Measurements from ENCODE around the gene METTL14. TPM values are rescaled to one million over a fixed set of nuclear protein-coding genes. Genes with fewer than 3 reads are reported as not detected.

METTL14 gene
- total RNA-seq, 1 experiment from 2014 or later: 53.8 TPM

DNA sequence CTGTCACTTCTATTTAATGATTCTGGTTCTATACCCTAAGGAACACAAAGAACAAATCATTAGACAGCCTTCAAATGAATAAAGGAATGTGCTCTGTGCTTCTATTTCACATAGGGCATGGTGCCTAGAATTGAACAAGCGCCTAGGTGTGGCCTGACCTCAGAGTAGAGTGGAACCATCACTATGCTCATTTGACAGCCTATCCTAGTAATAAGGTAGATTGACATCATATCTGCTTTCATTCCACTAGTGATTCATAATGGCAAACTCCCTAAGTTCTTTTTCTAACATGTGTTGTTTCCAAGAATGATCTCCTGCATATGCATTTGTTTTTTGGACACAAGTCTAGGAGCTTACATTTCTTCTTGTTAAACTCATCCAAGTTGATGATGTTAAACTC lies 36.6 kb downstream of the METTL14 start:
- CTCF ChIA-PET: no interaction called here
- RAD21 ChIA-PET (ENCODE audit: low non-redundant PET in 1 of 2, low total read pairs in 2 of 2, uncharacterized antibody in 2 of 2, unreplicated experiment in 2 of 2): no interaction called here
- BruUV-seq (replicated peaks): no TSS peak
- Histone ChIP-seq H3K9me3 (ENCODE audit: control insufficient read depth in 1 of 2, insufficient read depth in 1 of 2, low read depth in 1 of 2, low read length in 2 of 2) (no peaks in the 10 kb centered on the region), H3K27ac (ENCODE audit: low read depth, low read length) (no peak overlapping the region), H3K4me1 (ENCODE audit: control insufficient read depth in 1 of 2, insufficient read depth in 2 of 2, low read length in 2 of 2) (peaks cover 0 to 7% of the 10 kb centered on the region in 2 experiments; a peak in 1 of 4 replicates), H3K9me2 (ENCODE audit: insufficient read depth) (no peaks in the 10 kb centered on the region), H3K27me3 (ENCODE audit: insufficient read depth, low read length) (no peaks in the 10 kb centered on the region), H3K4me3 (replicated peaks in 1 of 2; ENCODE audit: low read depth in 1 of 2, low read length in 2 of 2) (no peak overlapping the region), H2AFZ (ENCODE audit: low read depth, low read length, poor library complexity, severe bottlenecking) (no peak overlapping the region), H3K36me3 (ENCODE audit: control insufficient read depth in 1 of 2, insufficient read depth in 2 of 2, low read length in 2 of 2) (no peaks in the 10 kb centered on the region), H3K79me2 (ENCODE audit: insufficient read depth, low read length) (no peaks in the 10 kb centered on the region), H4K20me1 (ENCODE audit: insufficient read depth) (no peaks in the 10 kb centered on the region), H3K4me2 (ENCODE audit: low read length) (no peak overlapping the region), H3K9ac (ENCODE audit: low read length) (no peak overlapping the region)
- no peak for DNase-seq (ENCODE audit: low read depth, low spot score)
- intact Hi-C loops (cut with micrococcal nuclease): no loop called here
- no peak for TF ChIP-seq POLR2A (IDR thresholded peaks at IDR 0.05; ENCODE audit: borderline replicate concordance, extremely low read depth, insufficient read depth, insufficient read length)
- TF ChIP-seq, protein P1, sequence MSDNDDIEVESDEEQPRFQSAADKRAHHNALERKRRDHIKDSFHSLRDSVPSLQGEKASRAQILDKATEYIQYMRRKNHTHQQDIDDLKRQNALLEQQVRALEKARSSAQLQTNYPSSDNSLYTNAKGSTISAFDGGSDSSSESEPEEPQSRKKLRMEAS (IDR thresholded peaks at IDR 0.05): no peak
- TF ChIP-seq SIN3A (IDR thresholded peaks at IDR 0.05; ENCODE audit: low read depth): no peak
- no peak for TF ChIP-seq JUND (IDR thresholded peaks at IDR 0.05)
- TF ChIP-seq, protein P2, sequence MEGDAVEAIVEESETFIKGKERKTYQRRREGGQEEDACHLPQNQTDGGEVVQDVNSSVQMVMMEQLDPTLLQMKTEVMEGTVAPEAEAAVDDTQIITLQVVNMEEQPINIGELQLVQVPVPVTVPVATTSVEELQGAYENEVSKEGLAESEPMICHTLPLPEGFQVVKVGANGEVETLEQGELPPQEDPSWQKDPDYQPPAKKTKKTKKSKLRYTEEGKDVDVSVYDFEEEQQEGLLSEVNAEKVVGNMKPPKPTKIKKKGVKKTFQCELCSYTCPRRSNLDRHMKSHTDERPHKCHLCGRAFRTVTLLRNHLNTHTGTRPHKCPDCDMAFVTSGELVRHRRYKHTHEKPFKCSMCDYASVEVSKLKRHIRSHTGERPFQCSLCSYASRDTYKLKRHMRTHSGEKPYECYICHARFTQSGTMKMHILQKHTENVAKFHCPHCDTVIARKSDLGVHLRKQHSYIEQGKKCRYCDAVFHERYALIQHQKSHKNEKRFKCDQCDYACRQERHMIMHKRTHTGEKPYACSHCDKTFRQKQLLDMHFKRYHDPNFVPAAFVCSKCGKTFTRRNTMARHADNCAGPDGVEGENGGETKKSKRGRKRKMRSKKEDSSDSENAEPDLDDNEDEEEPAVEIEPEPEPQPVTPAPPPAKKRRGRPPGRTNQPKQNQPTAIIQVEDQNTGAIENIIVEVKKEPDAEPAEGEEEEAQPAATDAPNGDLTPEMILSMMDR (IDR thresholded peaks at IDR 0.05 in 2 of 3, conservative IDR thresholded peaks at IDR 0.05 in 1 of 3; ENCODE audit: borderline replicate concordance in 1 of 3, insufficient read depth in 1 of 3, low read depth in 2 of 3, low read length in 2 of 3): no peak
- TF ChIP-seq CEBPB (IDR thresholded peaks at IDR 0.05; ENCODE audit: low read depth): no peak
- TF ChIP-seq, protein P3, sequence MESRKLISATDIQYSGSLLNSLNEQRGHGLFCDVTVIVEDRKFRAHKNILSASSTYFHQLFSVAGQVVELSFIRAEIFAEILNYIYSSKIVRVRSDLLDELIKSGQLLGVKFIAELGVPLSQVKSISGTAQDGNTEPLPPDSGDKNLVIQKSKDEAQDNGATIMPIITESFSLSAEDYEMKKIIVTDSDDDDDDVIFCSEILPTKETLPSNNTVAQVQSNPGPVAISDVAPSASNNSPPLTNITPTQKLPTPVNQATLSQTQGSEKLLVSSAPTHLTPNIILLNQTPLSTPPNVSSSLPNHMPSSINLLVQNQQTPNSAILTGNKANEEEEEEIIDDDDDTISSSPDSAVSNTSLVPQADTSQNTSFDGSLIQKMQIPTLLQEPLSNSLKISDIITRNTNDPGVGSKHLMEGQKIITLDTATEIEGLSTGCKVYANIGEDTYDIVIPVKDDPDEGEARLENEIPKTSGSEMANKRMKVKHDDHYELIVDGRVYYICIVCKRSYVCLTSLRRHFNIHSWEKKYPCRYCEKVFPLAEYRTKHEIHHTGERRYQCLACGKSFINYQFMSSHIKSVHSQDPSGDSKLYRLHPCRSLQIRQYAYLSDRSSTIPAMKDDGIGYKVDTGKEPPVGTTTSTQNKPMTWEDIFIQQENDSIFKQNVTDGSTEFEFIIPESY (IDR thresholded peaks at IDR 0.05; ENCODE audit: extremely low read depth, insufficient replicate concordance, low read length): no peak
- TF ChIP-seq, protein P4, sequence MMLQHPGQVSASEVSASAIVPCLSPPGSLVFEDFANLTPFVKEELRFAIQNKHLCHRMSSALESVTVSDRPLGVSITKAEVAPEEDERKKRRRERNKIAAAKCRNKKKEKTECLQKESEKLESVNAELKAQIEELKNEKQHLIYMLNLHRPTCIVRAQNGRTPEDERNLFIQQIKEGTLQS (IDR thresholded peaks at IDR 0.05): no peak
- TF ChIP-seq SP1 (IDR thresholded peaks at IDR 0.05; ENCODE audit: low read depth): no peak
- TF ChIP-seq YY1 (IDR thresholded peaks at IDR 0.05; ENCODE audit: extremely low read depth, insufficient replicate concordance, low read depth, low read length): no peak
- no peak for TF ChIP-seq ZFX (IDR thresholded peaks at IDR 0.05)
- POLR2A ChIA-PET: no interaction called here
- no peak for ATAC-seq

Measured in HCT116 (cell line).